ENCODE measurements around the gene EXOC2.

Gene EXOC2

DNA sequence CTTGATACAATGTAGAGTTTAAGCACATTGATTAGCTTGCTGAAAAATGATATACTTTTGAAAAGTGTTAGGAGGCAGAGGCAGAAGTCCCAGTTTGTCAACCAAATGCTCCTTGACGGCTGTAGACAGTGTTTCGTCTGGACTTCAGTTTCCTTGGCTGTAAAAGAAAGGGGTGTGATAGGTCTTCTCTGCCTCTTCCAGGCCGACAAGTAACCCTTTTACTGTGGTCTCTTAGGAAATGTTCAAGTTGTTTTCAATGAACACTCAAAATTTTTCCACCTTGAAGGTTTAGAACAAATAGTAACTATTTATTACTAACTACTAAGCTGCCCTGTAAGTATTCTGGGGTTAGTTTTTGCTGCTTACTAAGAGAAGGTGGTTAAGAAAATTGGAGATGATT, 179.0 kb downstream of the EXOC2 start:
- DNase-seq: no peak

GRCh38 chr6:513058-513457, 179.9 kb downstream of the EXOC2 start:
- DNase-seq: no peak

- no peak for DNase-seq
Observed at GRCh38 chr6:511488-512137, 181.3 kb downstream of the EXOC2 start.

DNA sequence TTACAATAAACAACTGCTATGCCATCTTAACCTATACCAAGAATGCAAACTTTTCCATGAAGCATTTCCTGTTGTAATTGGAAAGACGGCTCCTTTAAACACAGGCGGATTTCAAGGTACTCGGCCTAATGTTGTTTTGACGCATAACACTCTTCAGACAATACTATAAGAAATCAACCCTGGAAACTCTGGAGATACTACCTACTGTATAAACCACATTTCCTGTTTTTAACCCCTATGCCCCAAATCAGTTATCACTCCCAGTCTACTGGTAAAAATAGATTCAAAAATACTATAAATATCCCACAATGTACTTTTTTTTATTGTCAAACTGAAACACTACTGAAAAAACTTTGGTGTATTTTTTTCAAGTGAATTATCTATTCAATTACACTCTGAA, 183.3 kb downstream of the EXOC2 start:
- no peak for DNase-seq

- no peak for DNase-seq
Observed at GRCh38 chr6:508614-509013, 184.3 kb downstream of the EXOC2 start.

DNA sequence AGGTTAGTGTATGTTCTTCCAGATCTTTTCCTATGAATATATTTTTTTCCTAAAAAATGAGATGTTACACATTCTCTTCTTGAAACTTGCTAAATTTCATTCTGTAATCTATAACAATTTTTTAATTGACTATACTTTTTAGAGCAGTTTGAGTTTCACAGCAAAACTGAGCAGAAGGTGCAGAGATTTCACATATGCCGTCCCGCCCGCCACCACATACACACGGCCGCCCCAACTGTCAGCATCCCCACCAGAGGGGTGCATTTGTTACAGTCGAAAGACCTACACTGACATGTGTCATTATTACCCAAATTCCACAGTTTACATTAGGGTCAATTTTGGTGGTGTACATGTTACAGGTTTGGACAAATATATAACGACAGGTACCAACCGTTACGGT, 184.9 kb downstream of the EXOC2 start:
- DNase-seq: no peak

DNA sequence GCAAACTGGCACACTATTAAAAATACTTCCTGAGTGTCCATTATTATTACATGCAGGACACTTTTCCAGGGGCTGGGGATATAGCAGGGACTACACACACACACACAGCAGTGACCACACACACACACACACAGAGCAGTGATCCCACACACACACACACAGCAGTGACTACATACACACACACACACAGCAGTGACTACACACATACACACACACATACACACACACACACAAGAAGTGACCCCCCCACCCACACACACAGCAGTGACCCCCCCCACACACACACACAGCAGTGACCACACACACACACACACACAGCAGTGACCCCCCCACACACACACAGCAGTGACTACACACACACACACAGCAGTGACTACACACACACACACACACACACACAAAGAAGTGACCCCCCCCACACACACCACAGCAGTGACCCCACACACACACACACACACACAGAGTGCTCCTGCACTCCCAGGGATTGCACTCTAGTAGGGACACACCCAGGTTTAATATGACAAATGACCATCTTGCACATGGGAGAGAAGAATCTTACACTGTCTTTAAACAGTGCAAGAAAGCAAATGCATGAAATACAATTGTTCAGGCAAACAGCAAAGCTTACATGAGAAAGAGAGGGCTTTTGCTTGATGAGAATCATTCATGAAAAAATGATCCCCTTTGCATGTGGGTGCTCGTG, 185.9 kb downstream of the EXOC2 start:
- DNase-seq: no peak

GRCh38 chr6:506508-506907, 186.4 kb downstream of the EXOC2 start:
- no peak for DNase-seq

GRCh38 chr6:505374-505773, 187.6 kb downstream of the EXOC2 start:
- no peak for DNase-seq

GRCh38 chr6:504446-504980, 188.4 kb downstream of the EXOC2 start:
- no peak for DNase-seq

- DNase-seq: no peak
Observed at GRCh38 chr6:503610-504362, 189.2 kb downstream of the EXOC2 start.

- DNase-seq: no peak
Observed at GRCh38 chr6:502761-503160, 190.2 kb downstream of the EXOC2 start.

DNA sequence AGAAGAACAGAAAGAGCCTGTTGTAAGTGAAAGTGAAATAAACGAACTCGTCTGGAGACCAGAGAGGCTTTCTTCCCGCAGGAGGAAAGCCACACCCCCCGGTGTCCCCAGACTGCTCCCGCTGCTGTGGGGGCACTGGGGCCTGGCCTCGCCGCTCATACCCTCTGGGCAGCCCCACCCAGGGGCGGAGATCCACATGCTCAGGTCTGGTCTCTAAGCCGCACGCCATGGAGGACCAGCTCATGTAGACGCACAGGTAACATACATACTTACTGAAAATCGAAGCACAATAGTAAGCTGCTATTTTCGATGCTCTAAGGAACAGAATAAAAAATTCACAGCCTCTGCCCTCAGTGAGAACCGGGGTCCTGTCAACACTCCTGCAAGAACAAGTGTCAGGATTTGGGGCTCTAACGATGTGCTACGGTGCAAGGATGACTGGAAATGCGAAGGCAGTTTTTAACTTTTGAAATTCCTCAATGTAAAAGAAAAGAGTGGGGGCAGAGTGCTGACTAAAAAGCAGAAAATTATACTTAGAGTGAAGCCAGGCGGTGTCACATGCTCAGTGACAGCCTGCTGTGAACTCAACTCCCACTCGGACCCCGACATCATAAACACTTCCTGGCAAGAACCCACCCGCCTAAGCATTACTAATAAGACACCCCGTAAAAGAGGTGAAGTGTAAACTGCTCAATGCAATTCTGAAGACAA, 190.9 kb downstream of the EXOC2 start:
- no peak for DNase-seq

GRCh38 chr6:499617-500016, 193.3 kb downstream of the EXOC2 start:
- DNase-seq: no peak

DNA sequence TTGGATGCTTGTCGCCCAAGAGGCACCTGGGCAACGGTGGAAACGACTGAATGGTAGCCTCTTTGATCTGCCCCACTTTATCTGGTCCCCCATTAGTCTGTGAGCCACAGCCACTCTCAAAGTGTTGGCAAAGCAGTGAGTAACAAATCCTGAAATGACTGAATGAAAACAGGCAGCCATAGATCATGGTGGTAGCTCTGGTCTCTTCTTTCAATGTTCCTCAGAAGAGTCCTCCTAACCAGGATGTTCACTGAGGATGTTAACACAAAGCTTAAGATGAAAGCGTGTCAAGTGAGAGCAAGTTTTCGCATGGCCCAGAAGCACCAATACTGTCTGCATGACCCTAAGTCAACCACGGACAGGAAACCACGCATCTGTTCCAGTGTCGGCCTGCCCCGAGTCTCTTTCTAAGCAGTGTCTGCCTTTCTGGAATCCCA, 194.1 kb downstream of the EXOC2 start:
- DNase-seq: no peak

DNA sequence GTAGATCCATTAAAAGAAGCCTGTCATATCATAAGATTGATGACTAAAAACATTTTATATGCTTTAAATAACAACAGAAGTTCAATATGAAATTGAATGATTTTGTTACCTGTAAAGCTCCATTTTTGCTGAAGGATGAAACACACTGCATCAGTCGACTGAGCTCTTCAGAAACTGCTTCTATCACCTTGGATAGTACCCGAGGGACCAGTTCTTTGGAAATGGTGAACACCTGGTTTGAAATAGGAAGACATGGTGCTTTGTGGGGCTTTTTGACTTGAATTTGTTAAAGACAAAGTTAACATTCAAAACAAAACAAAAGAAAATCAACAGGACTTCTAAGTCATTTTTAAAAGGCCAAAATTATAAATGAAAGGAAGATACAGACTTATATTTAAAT, 195.7 kb downstream of the EXOC2 start:
- no peak for DNase-seq

DNA sequence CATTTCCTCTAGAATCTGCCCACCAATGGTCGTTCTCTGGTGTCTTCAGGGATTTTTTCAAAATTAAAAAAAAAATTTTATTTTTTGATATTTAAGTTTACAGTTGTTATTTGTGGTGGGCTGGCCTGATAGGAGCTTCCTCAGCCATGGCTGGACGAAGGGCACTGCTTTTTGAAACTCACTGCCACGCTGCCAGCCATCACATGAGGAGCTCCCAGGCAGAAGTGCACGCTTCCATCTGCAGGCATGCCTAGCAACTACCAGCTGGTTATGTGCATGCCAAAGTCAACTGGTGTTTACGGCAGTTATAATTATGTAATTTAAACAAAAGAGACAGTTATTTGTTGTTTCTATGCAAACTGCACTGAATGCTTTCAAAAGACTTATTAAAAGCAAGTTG, 196.3 kb downstream of the EXOC2 start:
- DNase-seq: no peak

- DNase-seq: no peak
Observed at GRCh38 chr6:494394-494793, 198.5 kb downstream of the EXOC2 start.

- peak; percentile 44 for DNase-seq
Observed at GRCh38 chr6:493840-494239, 199.1 kb downstream of the EXOC2 start.

- DNase-seq: no peak
Observed at GRCh38 chr6:492816-493414, 200.0 kb downstream of the EXOC2 start.

GRCh38 chr6:492178-492577, 200.8 kb downstream of the EXOC2 start:
- DNase-seq: no peak

DNA sequence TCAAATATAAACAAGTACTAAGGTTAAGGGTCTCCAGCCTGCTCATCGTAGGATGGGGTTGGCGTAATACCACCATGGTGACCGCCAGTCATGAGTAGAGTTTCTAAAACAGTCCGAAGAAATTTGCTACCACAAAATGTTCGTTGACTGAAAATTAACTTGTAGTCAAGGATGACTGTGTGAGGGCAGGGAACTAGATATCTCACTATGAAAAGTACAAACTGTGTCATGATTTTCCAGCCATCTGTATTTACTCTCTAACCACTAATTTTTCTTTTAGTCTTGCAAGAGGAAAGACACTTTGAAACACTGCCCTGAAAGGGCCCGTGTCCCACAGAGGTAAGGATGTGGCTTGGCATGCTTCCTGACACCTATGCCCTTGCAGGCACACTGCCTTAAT, 201.7 kb downstream of the EXOC2 start:
- no peak for DNase-seq
